SU-DHL-6 (cell line): ENCODE results near the gene CXXC5.

Experiments used
- EZH2phosphoT487 ChIP-seq: fragments of 200-600 bp; sonication (generic), shearing (Covaris generic); conservative IDR thresholded peaks from 2 replicates; pipeline ENCODE4 v1.6.1; 2018; ENCODE audit warnings: mild to moderate bottlenecking, antibody characterized with exemption, low read length, moderate library complexity, mixed read lengths
- TF ChIP-seq, protein P1 (sequence below): fragments of 200-600 bp; sonication (generic); IDR thresholded peaks from one replicate; pipeline ENCODE4 v1.5.1; 2017; ENCODE audit warnings: antibody characterized with exemption, mild to moderate bottlenecking, low read length, moderate library complexity; ENCODE audit not compliant: insufficient read depth, poor library complexity, severe bottlenecking

- TF ChIP-seq, protein P1, sequence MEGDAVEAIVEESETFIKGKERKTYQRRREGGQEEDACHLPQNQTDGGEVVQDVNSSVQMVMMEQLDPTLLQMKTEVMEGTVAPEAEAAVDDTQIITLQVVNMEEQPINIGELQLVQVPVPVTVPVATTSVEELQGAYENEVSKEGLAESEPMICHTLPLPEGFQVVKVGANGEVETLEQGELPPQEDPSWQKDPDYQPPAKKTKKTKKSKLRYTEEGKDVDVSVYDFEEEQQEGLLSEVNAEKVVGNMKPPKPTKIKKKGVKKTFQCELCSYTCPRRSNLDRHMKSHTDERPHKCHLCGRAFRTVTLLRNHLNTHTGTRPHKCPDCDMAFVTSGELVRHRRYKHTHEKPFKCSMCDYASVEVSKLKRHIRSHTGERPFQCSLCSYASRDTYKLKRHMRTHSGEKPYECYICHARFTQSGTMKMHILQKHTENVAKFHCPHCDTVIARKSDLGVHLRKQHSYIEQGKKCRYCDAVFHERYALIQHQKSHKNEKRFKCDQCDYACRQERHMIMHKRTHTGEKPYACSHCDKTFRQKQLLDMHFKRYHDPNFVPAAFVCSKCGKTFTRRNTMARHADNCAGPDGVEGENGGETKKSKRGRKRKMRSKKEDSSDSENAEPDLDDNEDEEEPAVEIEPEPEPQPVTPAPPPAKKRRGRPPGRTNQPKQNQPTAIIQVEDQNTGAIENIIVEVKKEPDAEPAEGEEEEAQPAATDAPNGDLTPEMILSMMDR: no peak
- no peak for TF ChIP-seq EZH2phosphoT487
Measured at GRCh38 chr5:139692679-139693308, 44.6 kb downstream of the CXXC5 start.
